HL-60 (cell line): ENCODE measurements around the gene TM4SF4.

ENCODE experiments used
- DNase-seq, 2 experiments: peaks; one replicate each; pipeline ENCODE4 v3.0.0-alpha.2; 2010 to 2020; ENCODE audit warnings: low read depth in 1 of 2, low spot score in 1 of 2
- H3K27ac ChIP-seq: fragments of 250-450 bp; sonication (Bioruptor Pico); replicated peaks from 2 replicates; pipeline ENCODE4 v1.5.1; 2020; ENCODE audit warnings: mild to moderate bottlenecking, moderate library complexity
- H3K27me3 ChIP-seq: fragments of 250-450 bp; sonication (Bioruptor Pico); 2 replicates; pipeline ENCODE4 v1.5.1; 2021; ENCODE audit warnings: mild to moderate bottlenecking, moderate library complexity; ENCODE audit not compliant: insufficient read depth, poor library complexity, severe bottlenecking
- H3K4me3 ChIP-seq: replicated peaks from 2 replicates; pipeline ENCODE4 v1.5.1; 2011; ENCODE audit warnings: mild to moderate bottlenecking, control low read depth, low read length; ENCODE audit not compliant: insufficient read depth
- GABPA ChIP-seq: IDR thresholded peaks from 2 replicates; pipeline ENCODE4 v1.6.1; 2012; ENCODE audit warnings: low read depth
- POLR2AphosphoS5 ChIP-seq: IDR thresholded peaks from 2 replicates; pipeline ENCODE4 v1.6.1; 2012; ENCODE audit warnings: low read depth
- SPI1 ChIP-seq: IDR thresholded peaks from 2 replicates; pipeline ENCODE4 v1.6.1; 2012; ENCODE audit warnings: low read depth, mild to moderate bottlenecking, borderline replicate concordance
- TF ChIP-seq, protein P1 (sequence below): IDR thresholded peaks from one replicate; pipeline ENCODE4 v1.5.1; 2011; ENCODE audit warnings: low read length, control low read depth, inconsistent platforms; ENCODE audit not compliant: insufficient read depth
- TF ChIP-seq, protein P2 (sequence below): IDR thresholded peaks from 2 replicates; pipeline ENCODE4 v1.6.1; 2012; ENCODE audit warnings: low read depth; ENCODE audit not compliant: insufficient replicate concordance

The TM4SF4 gene

DNA sequence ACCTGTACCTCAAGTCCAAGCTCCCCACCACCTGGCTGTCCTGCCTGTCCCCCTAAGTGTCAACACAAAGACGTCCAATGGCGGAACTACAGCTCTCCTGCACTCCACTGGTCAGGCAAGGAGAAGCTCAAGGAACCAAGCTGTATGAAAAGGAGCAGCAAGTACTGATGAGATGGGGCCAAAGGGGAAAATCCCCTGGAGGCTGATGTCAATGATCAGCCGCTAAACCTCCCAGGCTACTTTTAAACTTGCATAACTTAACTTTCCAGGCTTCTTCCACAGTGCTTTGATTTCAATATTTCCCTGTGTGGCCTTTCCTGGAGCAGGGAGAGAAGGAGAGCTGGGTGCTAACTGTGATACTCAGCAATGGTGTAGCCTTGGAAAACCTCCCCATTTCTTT is 35.0 kb downstream of the TM4SF4 start:
- no peak overlapping the region for H3K4me3 ChIP-seq

DNA sequence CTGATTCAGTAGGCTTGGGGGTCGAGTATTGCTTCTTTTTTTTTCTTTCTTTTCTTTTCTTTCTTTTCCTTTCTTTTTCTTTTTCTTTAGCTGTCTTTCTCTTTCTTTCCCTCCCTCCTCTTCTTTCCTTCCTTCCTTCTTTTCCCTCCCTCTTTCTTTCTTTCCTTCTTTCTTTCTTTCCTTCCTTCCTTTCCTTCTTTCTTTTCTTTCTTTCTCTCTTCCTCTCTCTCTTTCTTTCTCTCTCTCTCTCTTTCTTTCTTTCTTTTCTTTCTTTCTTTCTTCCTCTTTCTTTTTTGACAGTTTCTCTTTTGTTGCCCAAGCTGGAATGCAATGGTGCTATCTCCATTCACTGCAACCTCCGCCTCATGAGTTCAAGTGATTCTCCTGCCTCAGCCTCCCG is 36.0 kb downstream of the TM4SF4 start:
- no peak overlapping the region for H3K27ac ChIP-seq
- TF ChIP-seq, protein P1, sequence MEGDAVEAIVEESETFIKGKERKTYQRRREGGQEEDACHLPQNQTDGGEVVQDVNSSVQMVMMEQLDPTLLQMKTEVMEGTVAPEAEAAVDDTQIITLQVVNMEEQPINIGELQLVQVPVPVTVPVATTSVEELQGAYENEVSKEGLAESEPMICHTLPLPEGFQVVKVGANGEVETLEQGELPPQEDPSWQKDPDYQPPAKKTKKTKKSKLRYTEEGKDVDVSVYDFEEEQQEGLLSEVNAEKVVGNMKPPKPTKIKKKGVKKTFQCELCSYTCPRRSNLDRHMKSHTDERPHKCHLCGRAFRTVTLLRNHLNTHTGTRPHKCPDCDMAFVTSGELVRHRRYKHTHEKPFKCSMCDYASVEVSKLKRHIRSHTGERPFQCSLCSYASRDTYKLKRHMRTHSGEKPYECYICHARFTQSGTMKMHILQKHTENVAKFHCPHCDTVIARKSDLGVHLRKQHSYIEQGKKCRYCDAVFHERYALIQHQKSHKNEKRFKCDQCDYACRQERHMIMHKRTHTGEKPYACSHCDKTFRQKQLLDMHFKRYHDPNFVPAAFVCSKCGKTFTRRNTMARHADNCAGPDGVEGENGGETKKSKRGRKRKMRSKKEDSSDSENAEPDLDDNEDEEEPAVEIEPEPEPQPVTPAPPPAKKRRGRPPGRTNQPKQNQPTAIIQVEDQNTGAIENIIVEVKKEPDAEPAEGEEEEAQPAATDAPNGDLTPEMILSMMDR = no peak
- TF ChIP-seq, protein P2, sequence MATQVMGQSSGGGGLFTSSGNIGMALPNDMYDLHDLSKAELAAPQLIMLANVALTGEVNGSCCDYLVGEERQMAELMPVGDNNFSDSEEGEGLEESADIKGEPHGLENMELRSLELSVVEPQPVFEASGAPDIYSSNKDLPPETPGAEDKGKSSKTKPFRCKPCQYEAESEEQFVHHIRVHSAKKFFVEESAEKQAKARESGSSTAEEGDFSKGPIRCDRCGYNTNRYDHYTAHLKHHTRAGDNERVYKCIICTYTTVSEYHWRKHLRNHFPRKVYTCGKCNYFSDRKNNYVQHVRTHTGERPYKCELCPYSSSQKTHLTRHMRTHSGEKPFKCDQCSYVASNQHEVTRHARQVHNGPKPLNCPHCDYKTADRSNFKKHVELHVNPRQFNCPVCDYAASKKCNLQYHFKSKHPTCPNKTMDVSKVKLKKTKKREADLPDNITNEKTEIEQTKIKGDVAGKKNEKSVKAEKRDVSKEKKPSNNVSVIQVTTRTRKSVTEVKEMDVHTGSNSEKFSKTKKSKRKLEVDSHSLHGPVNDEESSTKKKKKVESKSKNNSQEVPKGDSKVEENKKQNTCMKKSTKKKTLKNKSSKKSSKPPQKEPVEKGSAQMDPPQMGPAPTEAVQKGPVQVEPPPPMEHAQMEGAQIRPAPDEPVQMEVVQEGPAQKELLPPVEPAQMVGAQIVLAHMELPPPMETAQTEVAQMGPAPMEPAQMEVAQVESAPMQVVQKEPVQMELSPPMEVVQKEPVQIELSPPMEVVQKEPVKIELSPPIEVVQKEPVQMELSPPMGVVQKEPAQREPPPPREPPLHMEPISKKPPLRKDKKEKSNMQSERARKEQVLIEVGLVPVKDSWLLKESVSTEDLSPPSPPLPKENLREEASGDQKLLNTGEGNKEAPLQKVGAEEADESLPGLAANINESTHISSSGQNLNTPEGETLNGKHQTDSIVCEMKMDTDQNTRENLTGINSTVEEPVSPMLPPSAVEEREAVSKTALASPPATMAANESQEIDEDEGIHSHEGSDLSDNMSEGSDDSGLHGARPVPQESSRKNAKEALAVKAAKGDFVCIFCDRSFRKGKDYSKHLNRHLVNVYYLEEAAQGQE = no peak
- TF ChIP-seq SPI1 (no peak), POLR2AphosphoS5 (no peak), GABPA (no peak)
- H3K4me3 ChIP-seq = no peak overlapping the region

More for the DNA sequence above, 35.0 kb downstream of the TM4SF4 start:
- no peak for DNase-seq
- no peak for TF ChIP-seq POLR2AphosphoS5
- no peak for TF ChIP-seq SPI1
- TF ChIP-seq, protein P1 = no peak
- no peak for TF ChIP-seq GABPA
- TF ChIP-seq, protein P2 = no peak
- no peaks in the 10 kb centered on the region for H3K27me3 ChIP-seq
- no peak overlapping the region for H3K27ac ChIP-seq

DNA sequence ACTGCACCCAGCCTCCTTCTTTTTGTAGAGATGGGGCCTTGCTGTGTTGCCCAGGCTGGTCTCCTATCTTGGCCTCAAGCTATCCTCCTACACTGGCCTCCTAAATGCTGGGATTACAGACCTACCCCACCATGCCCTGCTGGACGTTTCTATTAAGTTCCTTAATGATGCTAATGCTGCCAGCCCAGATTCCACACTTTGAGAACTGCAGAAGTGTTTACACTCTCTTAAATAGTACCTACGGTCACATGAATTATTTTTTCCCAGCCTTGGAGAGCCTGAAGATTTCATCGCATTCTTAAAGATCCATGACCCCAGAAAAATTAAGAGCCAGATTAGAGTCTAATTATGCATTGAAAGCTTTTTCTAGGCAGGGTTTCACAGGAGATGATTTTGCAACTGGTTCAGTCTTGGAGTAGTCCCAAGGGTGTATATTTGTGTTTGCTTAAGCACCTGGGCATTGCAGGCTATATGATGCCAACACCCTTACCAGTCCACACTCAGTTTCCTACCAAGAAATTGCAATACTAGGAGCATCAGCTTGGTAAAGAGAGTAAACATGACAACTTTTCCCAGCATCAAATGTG is 36.6 kb downstream of the TM4SF4 start:
- Histone ChIP-seq H3K4me3 (no peak overlapping the region), H3K27ac (no peak overlapping the region), H3K27me3 (no peaks in the 10 kb centered on the region)
- TF ChIP-seq POLR2AphosphoS5 = no peak
- TF ChIP-seq, protein P1 = no peak
- no peak for TF ChIP-seq SPI1
- TF ChIP-seq, protein P2 = no peak
- TF ChIP-seq GABPA = no peak
- no peak for DNase-seq

More for the DNA sequence above, 36.0 kb downstream of the TM4SF4 start:
- H3K27me3 ChIP-seq = no peaks in the 10 kb centered on the region
- no peak for DNase-seq
